NB4 (cell line): ENCODE data around the gene DPF1.

ENCODE experiments used
- DNase-seq: peaks from one replicate; pipeline ENCODE4 v3.0.0; 2010; ENCODE audit warnings: low read depth
- H3K4me3 ChIP-seq: one replicate; pipeline ENCODE4 v1.5.1; 2011; ENCODE audit warnings: mild to moderate bottlenecking, low read depth, low read length, moderate library complexity
- MYC ChIP-seq: IDR thresholded peaks from 2 replicates; pipeline ENCODE4 v1.6.1; 2011; ENCODE audit warnings: low read depth, low read length
- POLR2A ChIP-seq: IDR thresholded peaks from 2 replicates; pipeline ENCODE4 v1.6.1; 2011; ENCODE audit warnings: mild to moderate bottlenecking; ENCODE audit not compliant: insufficient read length; ENCODE audit errors: extremely low read depth
- TF ChIP-seq, protein P1 (sequence below): IDR thresholded peaks from 2 replicates; pipeline ENCODE4 v1.6.1; 2011; ENCODE audit warnings: low read depth, low read length
- TF ChIP-seq, protein P2 (sequence below): IDR thresholded peaks from one replicate; pipeline ENCODE4 v1.5.1; 2012; ENCODE audit warnings: low read depth, low read length

The DPF1 gene

DNA sequence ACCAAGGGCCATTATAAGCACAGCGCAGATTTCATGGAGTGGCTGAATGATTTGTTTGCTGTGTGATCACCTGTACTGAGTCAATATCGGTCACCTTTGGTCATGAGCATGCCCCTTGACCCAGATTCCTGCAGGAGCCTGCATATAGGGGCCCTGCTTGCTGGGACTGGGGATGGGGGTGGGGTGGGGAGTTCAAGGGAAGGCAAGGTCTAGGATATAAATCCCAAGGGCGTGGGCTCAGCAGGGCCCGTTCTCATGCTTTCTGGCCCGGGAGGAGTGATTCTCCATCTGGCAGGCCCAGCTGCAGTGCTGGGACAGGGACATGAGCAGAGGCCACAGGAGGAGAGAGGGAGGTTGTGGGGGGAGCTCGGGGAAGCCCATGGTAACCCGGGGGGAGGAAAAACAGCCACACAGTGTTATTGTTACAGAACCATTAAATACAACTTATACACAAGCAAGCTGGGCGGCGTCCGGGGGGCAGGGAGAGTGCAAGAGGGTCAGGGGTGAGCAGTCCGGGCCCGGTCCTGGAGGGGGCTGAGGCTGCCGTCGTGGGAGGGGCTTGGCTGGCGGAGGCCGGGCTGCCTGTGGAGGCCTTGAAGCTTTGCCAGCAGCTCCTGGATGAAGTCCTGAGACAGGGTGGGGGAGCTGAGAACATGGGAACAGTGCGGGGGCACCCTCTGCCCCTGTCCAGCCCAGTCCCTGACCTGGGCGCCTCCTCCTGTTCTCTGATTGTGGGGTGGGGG is 27.0 kb upstream of the DPF1 start:
- H3K4me3 ChIP-seq, result no peak overlapping the region
- TF ChIP-seq, protein P1, sequence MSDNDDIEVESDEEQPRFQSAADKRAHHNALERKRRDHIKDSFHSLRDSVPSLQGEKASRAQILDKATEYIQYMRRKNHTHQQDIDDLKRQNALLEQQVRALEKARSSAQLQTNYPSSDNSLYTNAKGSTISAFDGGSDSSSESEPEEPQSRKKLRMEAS, result no peak
- TF ChIP-seq, protein P2, sequence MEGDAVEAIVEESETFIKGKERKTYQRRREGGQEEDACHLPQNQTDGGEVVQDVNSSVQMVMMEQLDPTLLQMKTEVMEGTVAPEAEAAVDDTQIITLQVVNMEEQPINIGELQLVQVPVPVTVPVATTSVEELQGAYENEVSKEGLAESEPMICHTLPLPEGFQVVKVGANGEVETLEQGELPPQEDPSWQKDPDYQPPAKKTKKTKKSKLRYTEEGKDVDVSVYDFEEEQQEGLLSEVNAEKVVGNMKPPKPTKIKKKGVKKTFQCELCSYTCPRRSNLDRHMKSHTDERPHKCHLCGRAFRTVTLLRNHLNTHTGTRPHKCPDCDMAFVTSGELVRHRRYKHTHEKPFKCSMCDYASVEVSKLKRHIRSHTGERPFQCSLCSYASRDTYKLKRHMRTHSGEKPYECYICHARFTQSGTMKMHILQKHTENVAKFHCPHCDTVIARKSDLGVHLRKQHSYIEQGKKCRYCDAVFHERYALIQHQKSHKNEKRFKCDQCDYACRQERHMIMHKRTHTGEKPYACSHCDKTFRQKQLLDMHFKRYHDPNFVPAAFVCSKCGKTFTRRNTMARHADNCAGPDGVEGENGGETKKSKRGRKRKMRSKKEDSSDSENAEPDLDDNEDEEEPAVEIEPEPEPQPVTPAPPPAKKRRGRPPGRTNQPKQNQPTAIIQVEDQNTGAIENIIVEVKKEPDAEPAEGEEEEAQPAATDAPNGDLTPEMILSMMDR, result no peak
- no peak for TF ChIP-seq MYC
- TF ChIP-seq POLR2A, result no peak
- no peak for DNase-seq

DNA sequence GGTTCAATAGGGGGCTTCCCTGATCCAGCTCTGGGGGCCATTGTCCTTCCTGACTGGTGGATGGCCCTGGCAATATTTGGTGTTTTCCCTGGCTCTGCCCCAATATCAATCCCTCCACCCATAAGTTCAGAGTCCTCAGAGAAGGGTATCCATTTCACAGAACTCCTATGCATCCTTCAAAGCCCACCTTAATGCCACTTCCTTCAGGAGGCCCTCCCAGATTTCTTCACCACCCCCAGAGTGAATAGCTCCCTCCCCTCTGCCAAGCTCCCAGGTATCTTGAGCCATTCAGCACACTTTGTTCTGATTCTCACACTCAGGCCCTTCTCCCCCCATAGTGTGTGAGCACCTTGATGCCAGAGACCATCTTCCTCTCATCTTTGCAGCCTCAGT is 26.4 kb upstream of the DPF1 start:
- no peak for DNase-seq
- TF ChIP-seq, protein P1, result no peak
- TF ChIP-seq, protein P2, result no peak
- no peak for TF ChIP-seq MYC
- TF ChIP-seq POLR2A, result no peak
- no peak overlapping the region for H3K4me3 ChIP-seq

DNA sequence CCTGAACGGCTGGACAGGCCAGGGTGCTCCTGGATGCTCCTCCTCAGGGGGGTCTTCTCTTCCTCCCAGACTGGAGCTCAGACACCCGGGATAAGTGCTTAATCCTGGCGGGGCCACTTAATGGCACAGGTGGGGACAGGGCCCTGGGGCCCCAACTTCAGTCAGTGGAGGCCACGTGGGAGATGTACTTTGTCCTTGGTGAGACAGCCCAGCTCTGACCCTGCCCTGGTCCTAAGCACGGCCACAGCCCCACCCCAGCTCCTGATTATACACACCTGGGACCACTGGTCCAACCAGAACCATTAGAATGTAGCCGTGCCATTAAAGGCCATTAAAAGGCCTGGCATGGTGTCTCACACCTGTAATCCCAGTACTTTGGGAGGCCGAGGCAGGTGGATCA is 24.4 kb upstream of the DPF1 start:
- DNase-seq, result no peak
- TF ChIP-seq, protein P1, result no peak
- TF ChIP-seq POLR2A, result no peak
- TF ChIP-seq MYC, result no peak
- H3K4me3 ChIP-seq, result no peak overlapping the region

DNA sequence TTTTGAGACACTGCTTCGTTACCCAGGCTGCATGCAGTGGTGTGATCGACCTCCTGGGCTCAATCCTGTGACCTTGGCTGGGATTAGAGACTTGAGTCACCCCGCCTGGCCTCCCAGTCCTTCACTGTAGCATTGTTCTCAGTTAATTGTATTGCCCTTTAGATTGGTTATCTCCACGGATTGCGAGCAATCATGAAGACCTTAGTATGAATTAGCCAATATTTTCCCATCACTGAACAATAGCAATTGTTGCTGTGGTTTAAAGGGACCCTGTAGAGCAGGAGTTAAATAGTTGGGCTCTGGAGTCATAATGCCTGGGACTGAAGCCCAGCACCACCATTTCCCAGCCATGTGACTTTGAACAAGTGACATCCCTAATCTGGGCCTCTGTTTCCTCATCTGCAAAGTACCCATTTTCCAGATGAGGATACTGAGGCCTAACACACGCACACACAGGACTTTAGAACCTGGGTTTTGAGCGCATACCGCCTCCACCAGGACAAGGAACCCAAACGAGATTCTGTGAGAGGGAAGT is 23.8 kb upstream of the DPF1 start:
- TF ChIP-seq, protein P2, result no peak
- TF ChIP-seq, protein P1, result no peak
- TF ChIP-seq POLR2A (no peak), MYC (no peak)
- H3K4me3 ChIP-seq, result no peak overlapping the region
- DNase-seq, result no peak

DNA sequence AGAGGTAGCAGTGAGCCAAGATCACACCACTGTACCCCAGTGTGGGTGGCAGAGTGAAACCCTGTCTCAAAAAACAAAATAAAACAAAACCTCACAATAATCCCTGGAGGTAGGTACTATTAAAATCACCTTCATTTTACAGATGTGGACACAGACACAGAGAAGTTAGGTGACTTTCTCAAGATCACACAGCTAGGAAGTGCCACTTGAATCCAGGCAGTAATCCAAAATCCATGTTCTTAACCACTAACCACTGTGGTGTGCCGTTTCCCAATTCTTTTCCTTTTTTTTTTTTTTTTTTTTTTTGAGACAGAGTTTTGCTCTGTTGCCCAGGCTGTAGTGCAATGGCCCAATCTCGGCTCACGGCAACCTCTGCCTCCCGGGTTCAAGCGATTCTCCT is 23.1 kb upstream of the DPF1 start:
- H3K4me3 ChIP-seq, result no peak overlapping the region
- no peak for TF ChIP-seq POLR2A
- TF ChIP-seq, protein P2, result no peak
- TF ChIP-seq, protein P1, result no peak
- no peak for TF ChIP-seq MYC
- no peak for DNase-seq

DNA sequence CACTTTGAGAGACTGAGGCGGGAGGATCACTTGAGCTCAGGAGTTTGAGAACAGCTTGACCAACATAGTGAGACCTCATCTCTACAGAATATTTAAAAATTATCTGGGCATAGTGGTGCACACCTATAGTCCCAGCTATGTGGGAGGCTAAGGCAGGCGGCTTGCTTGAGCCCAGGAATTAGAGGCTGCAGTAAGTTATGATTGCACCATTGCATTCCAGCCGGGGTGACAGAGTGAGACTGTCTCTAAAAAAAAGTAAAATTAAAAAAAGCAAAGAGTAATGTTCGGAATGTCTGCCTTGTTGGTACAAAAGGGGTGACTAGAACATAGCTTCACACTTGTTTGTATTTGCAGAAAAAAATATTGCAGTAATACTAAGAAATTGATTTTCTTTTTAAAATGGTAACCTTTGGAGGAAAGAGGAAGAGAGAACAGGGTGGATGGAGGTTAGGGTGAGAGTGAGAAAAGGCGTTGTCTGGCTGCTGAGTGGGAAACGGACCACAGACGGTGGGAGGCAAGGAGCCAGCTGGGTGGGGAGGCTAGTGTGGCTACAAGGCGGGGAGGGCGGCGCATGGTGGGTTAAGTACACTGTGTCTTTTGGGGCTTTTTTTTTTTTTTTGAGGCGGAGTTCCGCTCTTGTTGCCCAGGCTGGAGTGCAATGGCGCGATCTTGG is 21.9 kb upstream of the DPF1 start:
- TF ChIP-seq, protein P2, result no peak
- no peak for TF ChIP-seq MYC
- TF ChIP-seq POLR2A, result no peak
- TF ChIP-seq, protein P1, result no peak
- no peak for DNase-seq
- no peak overlapping the region for H3K4me3 ChIP-seq
